Occipital lobe (tissue), 2 donors: ENCODE data around the gene GMDS. TPM values are rescaled to one million over a fixed set of nuclear protein-coding genes. Genes with fewer than 3 reads are reported as not detected.

Experiments
- DNase-seq: peaks from one replicate; lab custom pipeline; 2025; lab: John Stamatoyannopoulos, UW
- total RNA-seq: library from RNA; depleted of rRNA; stranded (reverse); fragments of >200 nt; gene quantifications from one replicate; pipeline ENCODE4 v1.2.3, GENCODE V29; 2014

Gene GMDS
- total RNA-seq, 1 donor from 2014 or later = 6.1 TPM

DNA sequence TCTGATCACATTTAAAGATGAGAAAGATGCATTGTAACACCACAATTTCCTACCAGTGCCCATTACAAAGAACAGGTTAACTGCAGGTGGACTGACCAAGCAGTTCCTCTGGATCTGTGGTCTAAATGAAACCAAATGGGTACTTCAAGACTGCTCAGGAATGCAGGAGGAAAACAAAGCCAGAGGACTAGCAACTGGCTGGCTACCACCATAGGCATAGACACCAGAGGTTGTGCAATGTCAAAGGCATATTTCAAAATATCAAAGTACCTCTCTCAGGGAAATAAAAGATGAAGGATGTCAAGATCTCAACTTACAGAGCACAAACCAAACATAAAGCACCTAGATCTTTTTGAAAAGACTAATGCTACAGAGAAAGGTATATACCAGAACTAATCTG, 65.5 kb downstream of the GMDS start:
- DNase-seq = no peak

- no peak for DNase-seq
These were observed 66.2 kb downstream of the GMDS start for GRCh38 chr6:2179241-2179640.

- no peak for DNase-seq
These were observed 67.3 kb downstream of the GMDS start for GRCh38 chr6:2178125-2178524.

DNA sequence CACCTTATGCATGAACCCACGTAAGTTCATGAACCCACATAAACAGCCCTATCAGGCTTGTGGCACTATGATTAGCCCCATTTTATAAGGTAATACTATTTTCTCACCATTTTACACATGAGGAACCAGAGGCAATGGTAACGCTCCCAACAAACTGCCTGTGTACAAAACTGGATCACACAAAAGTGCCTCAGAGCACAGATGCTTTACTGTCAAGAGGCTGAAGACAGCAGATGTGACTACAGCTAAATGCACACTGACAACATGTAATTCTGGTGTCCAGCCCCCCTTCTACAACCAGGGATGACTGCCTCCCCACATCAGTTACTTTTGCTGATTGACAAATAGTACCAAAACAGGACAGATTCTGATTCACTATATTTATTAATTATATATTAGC, 69.6 kb downstream of the GMDS start:
- no peak for DNase-seq

DNA sequence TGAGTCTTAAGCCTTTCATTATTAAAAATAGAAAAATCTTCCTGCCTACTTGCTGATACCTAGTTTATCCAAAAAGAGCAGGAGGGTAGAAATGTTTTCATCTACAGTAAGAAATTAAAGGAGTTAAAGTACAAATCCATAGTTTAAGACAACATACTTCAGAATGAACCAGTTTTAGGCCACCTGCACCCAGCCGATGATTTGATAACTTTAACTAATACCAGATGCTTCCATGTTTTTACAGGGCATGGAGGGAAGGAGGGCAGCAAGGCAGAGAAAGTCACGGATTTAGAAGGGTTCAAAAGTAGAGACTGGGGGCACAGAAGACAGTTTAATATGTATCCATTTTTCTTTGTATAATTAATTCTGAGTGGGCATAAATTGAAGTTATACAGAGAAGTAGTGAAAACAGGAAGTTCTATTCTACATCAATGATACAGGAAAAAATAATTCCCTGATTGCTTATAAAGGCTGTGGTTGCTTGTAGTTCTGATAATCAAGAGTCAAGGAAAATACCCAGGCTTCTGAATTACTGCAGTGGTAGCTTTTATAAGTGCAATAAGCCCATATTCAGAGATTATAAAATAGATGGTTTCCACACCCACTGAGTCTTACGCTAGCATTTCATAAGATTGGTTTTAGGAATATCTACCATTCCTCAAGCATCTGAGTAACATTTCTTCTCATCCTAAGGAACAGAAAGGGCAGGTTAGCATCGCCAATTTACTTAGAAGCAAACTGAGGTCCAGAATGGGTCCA, 72.0 kb downstream of the GMDS start:
- no peak for DNase-seq

DNA sequence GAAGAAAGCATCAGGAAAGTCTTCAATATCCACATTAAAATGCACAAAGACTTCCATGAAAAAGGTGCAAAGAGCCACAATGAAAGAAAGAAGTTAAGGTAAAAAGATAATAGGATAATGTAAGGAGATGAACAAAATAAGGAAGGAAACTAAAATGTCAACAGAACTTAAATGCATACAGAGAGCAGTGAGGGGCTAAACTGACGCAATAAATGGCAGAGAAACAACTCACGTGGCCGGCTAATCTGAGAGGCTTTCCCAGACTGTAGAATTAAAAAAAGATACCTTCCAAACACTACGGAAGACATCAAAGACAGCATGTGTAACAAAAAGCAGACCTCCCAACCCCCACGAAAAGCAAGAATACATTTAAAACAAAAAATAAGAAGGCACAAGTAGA, 73.7 kb downstream of the GMDS start:
- no peak for DNase-seq

DNA sequence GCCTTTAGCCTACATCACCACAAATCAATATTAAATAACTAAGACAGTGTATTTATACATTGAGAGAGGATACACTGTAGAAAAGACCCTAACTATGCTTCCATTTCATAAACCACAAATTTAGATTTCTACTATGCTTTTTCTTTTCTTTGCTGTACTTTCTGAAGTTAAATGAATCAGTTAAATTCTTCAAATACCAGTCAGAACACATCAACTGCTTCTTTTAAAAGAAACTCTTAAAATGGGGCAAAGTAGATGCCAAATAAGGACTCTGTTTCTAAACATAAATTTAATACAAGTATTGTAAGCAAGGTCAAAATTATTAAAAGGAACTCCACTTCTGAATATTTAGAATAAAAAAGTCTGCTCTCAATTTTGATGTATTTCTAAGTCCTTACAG, 76.9 kb downstream of the GMDS start:
- DNase-seq = no peak

GRCh38 chr6:2166717-2167116, 78.7 kb downstream of the GMDS start:
- no peak for DNase-seq

DNA sequence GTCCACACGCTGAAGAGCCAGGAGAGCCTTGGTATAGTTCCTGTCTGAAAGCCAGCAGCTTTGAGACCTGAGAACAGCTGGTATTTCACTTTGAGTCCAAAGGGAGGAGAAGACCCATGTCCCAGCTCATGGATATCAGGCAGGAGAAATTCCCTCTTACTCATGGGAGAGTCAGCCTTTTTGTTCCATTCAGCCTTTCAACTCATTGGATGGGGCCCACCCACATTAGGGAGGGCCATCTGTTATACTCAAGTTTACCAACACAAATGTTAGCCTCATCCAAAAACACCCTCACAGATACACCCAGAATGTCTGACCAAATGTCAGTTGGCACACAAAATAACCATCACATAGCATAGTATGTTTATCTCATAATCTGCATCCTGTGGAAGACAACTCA, 80.1 kb downstream of the GMDS start:
- no peak for DNase-seq

GRCh38 chr6:2164481-2164880, 80.9 kb downstream of the GMDS start:
- no peak for DNase-seq

GRCh38 chr6:2162079-2162445, 83.3 kb downstream of the GMDS start:
- DNase-seq = no peak

- DNase-seq = no peak
These were observed 86.7 kb downstream of the GMDS start for GRCh38 chr6:2158596-2159271.

GRCh38 chr6:2157441-2158127, 87.8 kb downstream of the GMDS start:
- no peak for DNase-seq

- no peak for DNase-seq
These were observed 90.2 kb downstream of the GMDS start for GRCh38 chr6:2155206-2155605.

- no peak for DNase-seq
These were observed 95.9 kb downstream of the GMDS start for GRCh38 chr6:2149361-2150006.

DNA sequence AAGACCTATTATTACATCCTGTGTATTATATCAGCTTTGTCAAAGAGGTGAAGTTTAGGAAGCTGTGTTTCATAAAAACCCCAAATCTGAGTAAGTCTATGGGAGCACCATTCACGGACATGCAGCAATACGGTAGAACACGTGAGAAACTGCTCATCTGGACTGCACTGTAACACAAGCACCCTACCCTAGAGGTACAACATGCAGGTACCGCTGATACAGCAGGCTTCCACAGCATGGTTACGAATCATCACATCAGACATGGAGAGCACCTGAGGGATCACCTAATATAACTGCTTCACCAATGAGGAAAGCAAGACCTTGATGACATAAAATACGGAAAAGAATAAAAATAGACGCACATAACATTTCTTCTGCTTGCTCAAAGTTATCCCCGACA, 96.7 kb downstream of the GMDS start:
- DNase-seq = no peak

- DNase-seq = no peak
These were observed 97.5 kb downstream of the GMDS start for GRCh38 chr6:2147766-2148448.

GRCh38 chr6:2147261-2147660, 98.1 kb downstream of the GMDS start:
- DNase-seq = no peak

GRCh38 chr6:2144210-2144609, 101.2 kb downstream of the GMDS start:
- DNase-seq = no peak

GRCh38 chr6:2141644-2142290, 103.6 kb downstream of the GMDS start:
- no peak for DNase-seq
